Measurements from ENCODE around the gene IGFBP2. TPM values are rescaled to one million over a fixed set of nuclear protein-coding genes. Genes with fewer than 3 reads are reported as not detected.
A peak's percentile ranks its signal among the peaks of the same experiment; 100 is the strongest.

Gene IGFBP2
- polyA plus RNA-seq, 1 of the 3 experiments (the other 2 are of a cell fraction) = 695 TPM

- Histone ChIP-seq H3K9me3 (no peaks in the 10 kb centered on the region), H4K20me1 (ENCODE audit: insufficient read depth) (peaks cover 18% of the 10 kb centered on the region), H3K4me1 (ENCODE audit: control insufficient read depth in 1 of 2, insufficient read depth in 2 of 2, low read depth in 1 of 2, low read length in 1 of 2) (peaks cover 27 to 38% of the 10 kb centered on the region in 2 experiments), H2AFZ (ENCODE audit: low read depth) (no peak overlapping the region), H3K36me3 (replicated peaks in 1 of 2; ENCODE audit: control insufficient read depth in 1 of 2, insufficient read depth in 2 of 2, low read length in 1 of 2) (peaks cover 3 to 15% of the 10 kb centered on the region in 2 experiments), H3K9ac (no peak overlapping the region), H3K27ac (ENCODE audit: low read depth in 2 of 2, low read length in 1 of 2) (peak overlapping the region; percentile 20 to 46; a peak in 2 of 4 replicates), H3K4me3 (ENCODE audit: low read depth in 2 of 2, low read length in 1 of 2) (no peak overlapping the region), H3F3A (replicated peaks; ENCODE audit: insufficient read depth) (peaks cover 5% of the 10 kb centered on the region), H3K4me2 (no peak overlapping the region), H3K79me2 (ENCODE audit: insufficient read depth) (peaks cover 86% of the 10 kb centered on the region), H3K9me2 (no peaks in the 10 kb centered on the region), H3K27me3 (ENCODE audit: insufficient read depth) (no peaks in the 10 kb centered on the region)
- ChIA-PET POLR2A (interaction anchor here (1.1 kb wide), 1 partner anchor 11 kb away, joined by 5 read pairs; no protein-coding TSS in a partner anchor), CTCF (interaction anchor here (0.8 to 24.7 kb wide), 6 partner anchors 12 to 1060 kb away, joined by 3 to 614 read pairs (median 4); no protein-coding TSS in a partner anchor)
- WGBS (ENCODE audit: low lambda C conversion rate) = 93% methylated on average over 4 of the region's 4 CpGs
- TF ChIP-seq TCF12 (IDR thresholded peaks at IDR 0.05) (no peak), ZBTB33 (IDR thresholded peaks at IDR 0.05; ENCODE audit: borderline replicate concordance, low read depth) (no peak), GATA2 (CRISPR knock-in tag; IDR thresholded peaks at IDR 0.05) (no peak), IRF3 (IDR thresholded peaks at IDR 0.05; ENCODE audit: low read depth, low read length) (no peak), CTCF (IDR thresholded peaks at IDR 0.05) (no peak), POLR2AphosphoS5 (IDR thresholded peaks at IDR 0.05; ENCODE audit: low read depth, low read length) (no peak), CHD2 (IDR thresholded peaks at IDR 0.05; ENCODE audit: low read length, partially characterized antibody) (no peak)
- TF ChIP-seq, protein P1, sequence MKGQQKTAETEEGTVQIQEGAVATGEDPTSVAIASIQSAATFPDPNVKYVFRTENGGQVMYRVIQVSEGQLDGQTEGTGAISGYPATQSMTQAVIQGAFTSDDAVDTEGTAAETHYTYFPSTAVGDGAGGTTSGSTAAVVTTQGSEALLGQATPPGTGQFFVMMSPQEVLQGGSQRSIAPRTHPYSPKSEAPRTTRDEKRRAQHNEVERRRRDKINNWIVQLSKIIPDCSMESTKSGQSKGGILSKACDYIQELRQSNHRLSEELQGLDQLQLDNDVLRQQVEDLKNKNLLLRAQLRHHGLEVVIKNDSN (IDR thresholded peaks at IDR 0.05; ENCODE audit: borderline replicate concordance, low read depth) = no peak
- DNase-seq = no peak
Observed at GRCh38 chr2:216653093-216653799, 20.0 kb downstream of the IGFBP2 start.

DNA sequence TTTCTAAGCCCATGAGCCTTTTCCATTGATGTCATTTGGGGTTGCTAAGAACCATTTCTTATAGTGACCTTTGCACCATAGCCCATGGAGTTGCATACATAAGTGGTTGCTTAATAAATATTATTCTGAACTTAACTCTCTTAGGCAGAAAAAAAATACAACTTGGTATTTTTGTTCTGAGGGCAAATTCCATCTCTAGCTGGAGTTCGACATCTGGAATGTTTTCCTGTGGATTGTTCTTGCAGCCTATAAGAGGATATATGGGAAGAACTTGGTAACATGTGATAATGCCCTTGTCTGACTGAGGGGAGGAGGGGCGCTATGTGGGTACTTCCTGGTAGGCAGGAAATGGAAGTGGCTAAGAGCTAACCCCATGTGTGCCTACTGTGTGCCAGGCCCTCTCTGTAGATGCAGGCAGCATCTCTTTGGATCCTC lies 20.7 kb downstream of the IGFBP2 start:
- WGBS (ENCODE audit: low lambda C conversion rate) = 63% methylated on average over 2 of the region's 2 CpGs
- POLR2A ChIA-PET = interaction anchor here (1.1 kb wide), 1 partner anchor 12 kb away, joined by 5 read pairs; no protein-coding TSS in a partner anchor
- Histone ChIP-seq H2AFZ (ENCODE audit: low read depth) (no peak overlapping the region), H3F3A (replicated peaks; ENCODE audit: insufficient read depth) (peaks cover 5% of the 10 kb centered on the region), H3K9me3 (no peaks in the 10 kb centered on the region), H3K4me2 (no peak overlapping the region), H3K4me3 (ENCODE audit: low read depth in 2 of 2, low read length in 1 of 2) (no peak overlapping the region), H3K9me2 (no peaks in the 10 kb centered on the region), H3K79me2 (ENCODE audit: insufficient read depth) (peaks cover 84% of the 10 kb centered on the region), H3K27me3 (ENCODE audit: insufficient read depth) (no peaks in the 10 kb centered on the region), H3K36me3 (replicated peaks in 1 of 2; ENCODE audit: control insufficient read depth in 1 of 2, insufficient read depth in 2 of 2, low read length in 1 of 2) (peaks cover 8 to 17% of the 10 kb centered on the region in 2 experiments), H3K27ac (ENCODE audit: low read depth in 2 of 2, low read length in 1 of 2) (peak overlapping the region; percentile 20 to 46; a peak in 2 of 4 replicates), H4K20me1 (ENCODE audit: insufficient read depth) (peaks cover 18% of the 10 kb centered on the region), H3K9ac (no peak overlapping the region), H3K4me1 (ENCODE audit: control insufficient read depth in 1 of 2, insufficient read depth in 2 of 2, low read depth in 1 of 2, low read length in 1 of 2) (peaks cover 27 to 37% of the 10 kb centered on the region in 2 experiments)
- CTCF ChIA-PET = interaction anchor here (0.8 to 24.7 kb wide), 5 partner anchors 11 to 141 kb away, joined by 3 to 614 read pairs (median 4); no protein-coding TSS in a partner anchor
- no peak for DNase-seq
- TF ChIP-seq ELF1 (IDR thresholded peaks at IDR 0.05) = peak; percentile 47
- TF ChIP-seq GABPA (IDR thresholded peaks at IDR 0.05; ENCODE audit: low read depth) = no peak
